Measurements from ENCODE around the gene CCDC63.
A peak's percentile ranks its signal among the peaks of the same experiment; 100 is the strongest.

Gene CCDC63

DNA sequence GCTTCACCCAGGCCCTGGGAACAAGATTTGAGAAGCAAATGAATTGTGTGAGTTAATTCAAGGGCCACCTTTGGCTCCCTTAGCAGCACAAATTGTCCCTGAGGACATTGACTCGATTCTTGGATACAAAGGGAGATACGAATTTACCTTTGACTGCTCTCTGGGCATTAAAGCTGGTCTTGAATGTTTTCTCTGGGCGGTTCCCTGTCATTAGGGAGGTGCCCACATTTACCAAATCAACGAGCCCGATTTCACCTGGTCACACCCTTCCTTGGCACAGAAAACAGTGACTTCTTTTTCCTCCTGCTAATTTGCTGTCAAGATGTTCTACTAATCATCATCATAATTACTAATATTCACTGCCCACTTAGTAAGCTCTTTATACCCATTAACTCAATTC, 27.1 kb upstream of the CCDC63 start:
- no peak overlapping the region for H3K4me3 Mint-ChIP-seq
- no peaks in the 10 kb centered on the region for H3K9me3 Mint-ChIP-seq
- H3K4me1 Mint-ChIP-seq: no peaks in the 10 kb centered on the region
- no peak overlapping the region for H3K27ac Mint-ChIP-seq (ENCODE audit: low read depth)
- ATAC-seq (replicated peaks; ENCODE audit: extremely low read depth, poor library complexity, severe bottlenecking): no peak
- H3K36me3 Mint-ChIP-seq (ENCODE audit: insufficient read depth): peaks cover 2% of the 10 kb centered on the region
- DNase-seq (ENCODE audit: low spot score in 2 of 2): no peak
- no peaks in the 10 kb centered on the region for H3K27me3 Mint-ChIP-seq

DNA sequence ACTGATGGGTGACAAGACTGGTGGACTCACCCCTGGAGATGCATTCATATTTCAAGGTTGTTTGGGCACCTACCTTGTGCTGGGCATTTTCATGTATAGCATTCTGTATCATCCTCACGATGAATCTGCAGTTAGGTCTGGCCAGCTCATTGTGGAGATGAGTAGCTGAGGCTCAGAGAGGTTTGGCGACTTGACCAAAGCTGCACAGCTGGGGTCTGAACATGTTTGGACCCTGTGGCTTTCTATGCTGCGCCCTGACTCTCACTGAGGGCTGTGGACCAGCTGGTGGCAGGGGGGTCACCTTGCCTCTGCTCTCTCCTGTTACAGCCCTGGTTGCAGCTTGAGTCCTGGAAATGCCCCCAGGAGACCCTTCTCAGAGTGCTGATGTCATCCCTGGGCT, 24.9 kb upstream of the CCDC63 start:
- Mint-ChIP-seq H3K27me3 (no peaks in the 10 kb centered on the region), H3K4me1 (peaks cover 5% of the 10 kb centered on the region), H3K4me3 (no peak overlapping the region), H3K9me3 (no peaks in the 10 kb centered on the region), H3K27ac (ENCODE audit: low read depth) (no peak overlapping the region), H3K36me3 (ENCODE audit: insufficient read depth) (peaks cover 2% of the 10 kb centered on the region)
- DNase-seq (ENCODE audit: low spot score in 2 of 2): no peak
- no peak for ATAC-seq (replicated peaks; ENCODE audit: extremely low read depth, poor library complexity, severe bottlenecking)

DNA sequence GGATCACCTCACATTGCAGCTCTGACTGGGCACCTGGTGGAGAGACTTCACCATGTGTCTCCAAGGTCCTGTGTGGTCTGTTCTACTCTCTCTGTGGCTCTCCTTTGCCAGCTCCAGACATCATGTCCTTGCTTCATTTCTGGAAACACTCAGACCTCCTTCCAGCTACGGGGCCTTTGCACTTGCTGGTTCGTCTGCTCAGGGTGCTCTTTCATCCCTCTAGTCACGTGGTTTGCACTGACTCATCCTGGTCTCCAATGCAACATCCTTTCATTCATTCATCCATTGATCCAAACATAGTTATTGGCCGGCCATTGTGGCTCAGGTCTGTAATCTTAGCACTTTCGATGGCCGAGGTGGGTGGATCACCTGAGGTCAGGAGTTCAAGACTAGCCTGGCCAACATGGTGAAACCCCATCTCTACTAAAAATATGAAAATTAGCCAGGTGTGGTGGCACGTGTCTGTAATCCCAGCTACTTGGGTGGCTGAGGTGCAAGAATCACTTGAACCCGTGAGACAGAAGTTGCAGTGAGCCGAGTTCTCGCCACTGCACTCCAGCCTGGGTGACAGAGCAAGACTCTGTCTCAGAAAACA, 23.9 kb upstream of the CCDC63 start:
- ATAC-seq (replicated peaks; ENCODE audit: extremely low read depth, poor library complexity, severe bottlenecking): no peak
- H3K36me3 Mint-ChIP-seq (ENCODE audit: insufficient read depth): peaks cover 2% of the 10 kb centered on the region

DNA sequence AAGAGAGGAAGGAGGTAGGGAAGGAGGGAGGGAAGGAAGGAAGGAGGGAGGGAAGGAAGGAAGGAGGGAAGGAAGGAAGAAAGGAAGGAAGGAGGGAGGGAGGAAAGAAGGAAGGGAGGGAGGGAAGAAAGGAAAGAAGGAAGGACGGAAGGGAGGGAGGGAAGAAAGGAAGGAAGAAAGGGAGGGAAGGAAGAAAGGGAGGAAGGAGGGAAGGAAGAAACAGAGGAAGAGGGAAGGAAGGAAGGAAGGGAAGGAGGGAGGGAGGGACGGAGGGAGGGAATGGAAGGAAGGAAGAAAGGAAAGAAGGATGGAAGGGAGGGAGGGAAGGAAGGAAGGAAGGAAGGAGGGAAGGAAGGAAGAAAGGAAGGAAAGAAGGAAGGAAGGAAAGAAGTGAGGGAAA, 22.4 kb upstream of the CCDC63 start:
- H3K27me3 Mint-ChIP-seq: no peaks in the 10 kb centered on the region
- ATAC-seq (replicated peaks; ENCODE audit: extremely low read depth, poor library complexity, severe bottlenecking) (no peak), DNase-seq (ENCODE audit: low spot score in 2 of 2) (no peak)
- no peaks in the 10 kb centered on the region for H3K9me3 Mint-ChIP-seq
- no peak overlapping the region for H3K27ac Mint-ChIP-seq (ENCODE audit: low read depth)
- H3K4me3 Mint-ChIP-seq: no peak overlapping the region
- no peaks in the 10 kb centered on the region for H3K36me3 Mint-ChIP-seq (ENCODE audit: insufficient read depth)
- H3K4me1 Mint-ChIP-seq: peaks cover 6% of the 10 kb centered on the region

More for the DNA sequence above, 23.9 kb upstream of the CCDC63 start:
- Mint-ChIP-seq H3K4me3 (no peak overlapping the region), H3K27me3 (no peaks in the 10 kb centered on the region), H3K9me3 (no peaks in the 10 kb centered on the region), H3K27ac (ENCODE audit: low read depth) (no peak overlapping the region), H3K4me1 (peaks cover 6% of the 10 kb centered on the region)
- DNase-seq (ENCODE audit: low spot score in 2 of 2): no peak

DNA sequence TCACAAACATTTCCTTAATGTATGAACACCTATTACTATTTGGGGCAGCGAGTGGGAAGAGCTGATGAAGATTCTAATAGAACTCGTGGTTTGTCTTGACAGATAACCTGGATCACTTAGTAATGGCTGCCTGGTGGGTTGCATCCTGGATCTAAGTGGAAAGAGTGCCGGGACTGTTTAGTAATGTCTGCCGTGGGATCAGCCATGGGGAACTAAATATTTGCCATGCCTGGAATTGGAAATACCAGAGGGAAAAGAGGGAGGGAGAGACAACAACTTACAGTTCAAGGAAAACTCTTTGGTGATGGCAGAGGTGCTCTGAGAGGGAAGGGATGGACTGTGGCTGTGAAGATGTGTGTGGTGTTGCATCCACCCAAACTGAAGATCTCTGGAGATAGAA, 21.3 kb upstream of the CCDC63 start:
- Mint-ChIP-seq H3K4me3 (no peak overlapping the region), H3K4me1 (peaks cover 6% of the 10 kb centered on the region), H3K27ac (ENCODE audit: low read depth) (no peak overlapping the region), H3K27me3 (no peaks in the 10 kb centered on the region), H3K9me3 (no peaks in the 10 kb centered on the region), H3K36me3 (ENCODE audit: insufficient read depth) (no peaks in the 10 kb centered on the region)
- DNase-seq (ENCODE audit: low spot score in 2 of 2) (no peak), ATAC-seq (replicated peaks; ENCODE audit: extremely low read depth, poor library complexity, severe bottlenecking) (no peak)

DNA sequence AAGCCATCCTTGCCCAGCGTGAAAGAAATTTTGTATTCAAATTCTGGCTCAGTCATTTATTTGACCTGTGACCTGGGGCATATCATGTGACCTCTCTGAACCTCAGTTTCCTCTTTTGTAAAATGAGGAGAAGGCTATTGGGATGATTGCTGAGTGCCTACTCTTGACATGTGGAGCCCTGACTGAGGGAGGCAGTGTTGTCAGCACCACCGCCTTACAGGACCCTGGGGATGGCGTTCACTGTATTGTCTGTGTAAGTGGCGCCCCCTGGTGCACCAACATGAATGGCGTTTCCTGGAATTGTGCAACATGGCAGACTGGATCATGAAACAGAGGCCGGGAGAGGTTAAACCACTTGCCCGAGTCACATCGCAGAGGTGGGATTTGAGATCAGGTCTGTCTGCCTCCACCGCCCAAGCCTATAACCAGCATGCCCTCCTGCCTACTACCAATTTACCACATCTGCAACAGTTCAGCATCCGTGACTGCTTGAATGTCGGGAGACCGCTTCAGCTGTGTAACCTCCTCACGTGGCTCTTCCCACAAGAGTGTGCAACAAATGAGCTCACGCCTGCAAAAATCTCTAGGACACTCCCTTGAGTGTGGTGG, 20.1 kb upstream of the CCDC63 start:
- no peaks in the 10 kb centered on the region for H3K9me3 Mint-ChIP-seq
- peak overlapping the region; percentile 49 for H3K4me3 Mint-ChIP-seq
- H3K36me3 Mint-ChIP-seq (ENCODE audit: insufficient read depth): no peaks in the 10 kb centered on the region
- DNase-seq (ENCODE audit: low spot score in 2 of 2) (peak; percentile 65 to 68), ATAC-seq (replicated peaks; ENCODE audit: extremely low read depth, poor library complexity, severe bottlenecking) (peak; percentile 83)
- peaks cover 6% of the 10 kb centered on the region for H3K4me1 Mint-ChIP-seq
- no peaks in the 10 kb centered on the region for H3K27me3 Mint-ChIP-seq
- H3K27ac Mint-ChIP-seq (ENCODE audit: low read depth): no peak overlapping the region

DNA sequence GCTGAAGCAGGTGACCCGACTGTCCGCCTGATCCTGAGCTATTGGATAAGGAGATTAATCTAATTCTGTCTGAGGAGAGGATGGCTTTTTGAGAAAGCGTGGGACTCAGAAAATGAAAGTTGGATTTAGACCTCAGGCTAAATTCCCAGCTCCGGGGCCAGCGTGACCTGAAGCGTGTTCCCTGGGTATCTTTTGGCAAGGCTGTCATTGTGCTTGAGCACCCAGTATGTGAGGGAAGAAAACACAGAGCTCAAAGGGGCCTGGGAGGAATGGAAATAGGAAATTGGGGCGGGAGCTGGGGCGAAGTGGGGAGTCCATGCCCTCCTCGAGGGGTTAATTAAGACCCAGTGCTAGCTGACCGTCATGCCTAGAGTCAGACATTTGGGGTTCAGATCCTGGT, 17.5 kb upstream of the CCDC63 start:
- no peak for DNase-seq (ENCODE audit: low spot score in 2 of 2)
- ATAC-seq (replicated peaks; ENCODE audit: extremely low read depth, poor library complexity, severe bottlenecking): no peak
- Mint-ChIP-seq H3K36me3 (ENCODE audit: insufficient read depth) (no peaks in the 10 kb centered on the region), H3K4me1 (peaks cover 6% of the 10 kb centered on the region), H3K27me3 (no peaks in the 10 kb centered on the region), H3K4me3 (no peak overlapping the region), H3K27ac (ENCODE audit: low read depth) (no peak overlapping the region), H3K9me3 (no peaks in the 10 kb centered on the region)

DNA sequence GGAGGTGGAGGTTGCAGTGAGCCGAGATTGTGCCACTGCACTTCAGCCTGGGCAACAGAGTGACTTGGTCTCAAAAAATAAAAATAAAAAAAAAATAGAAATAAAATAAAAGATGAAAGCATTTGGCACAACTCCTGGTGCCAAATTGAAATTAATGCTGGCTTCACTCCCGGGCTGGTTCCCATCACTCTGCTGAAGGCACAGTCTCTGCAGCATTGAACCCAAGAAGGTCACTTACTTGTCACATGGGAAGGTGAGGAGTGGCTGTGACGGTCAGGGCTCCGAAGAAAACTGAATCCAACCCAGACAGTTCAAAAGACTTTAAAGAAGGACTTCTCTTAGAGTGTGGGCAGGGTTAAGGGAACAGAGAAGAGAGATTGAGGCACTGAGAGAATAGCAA, 10.5 kb upstream of the CCDC63 start:
- Mint-ChIP-seq H3K9me3 (no peaks in the 10 kb centered on the region), H3K36me3 (ENCODE audit: insufficient read depth) (no peaks in the 10 kb centered on the region), H3K4me3 (no peak overlapping the region), H3K4me1 (no peaks in the 10 kb centered on the region), H3K27ac (ENCODE audit: low read depth) (no peak overlapping the region), H3K27me3 (no peaks in the 10 kb centered on the region)
- DNase-seq (ENCODE audit: low spot score in 2 of 2): no peak
- no peak for ATAC-seq (replicated peaks; ENCODE audit: extremely low read depth, poor library complexity, severe bottlenecking)

DNA sequence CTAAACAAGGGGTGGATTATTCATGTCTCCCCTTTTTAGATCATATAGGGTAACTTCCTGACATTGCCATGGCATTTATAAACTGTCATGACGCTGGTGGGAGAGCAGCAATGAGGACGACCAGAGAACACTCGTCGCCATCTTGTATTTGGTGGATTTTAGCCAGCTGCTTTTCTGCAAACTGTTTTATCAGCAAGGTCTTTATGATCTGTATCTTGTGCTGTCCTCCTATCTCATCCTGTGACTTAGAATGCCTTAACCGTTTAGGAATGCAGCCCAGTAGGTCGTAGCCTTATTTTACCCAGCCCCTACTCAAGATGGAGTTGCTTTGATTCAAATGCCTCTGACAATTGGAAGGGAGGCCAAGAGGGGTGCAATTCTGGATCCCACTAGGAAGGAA, 5.8 kb upstream of the CCDC63 start:
- no peak overlapping the region for H3K4me3 Mint-ChIP-seq
- no peak overlapping the region for H3K27ac Mint-ChIP-seq (ENCODE audit: low read depth)
- H3K36me3 Mint-ChIP-seq (ENCODE audit: insufficient read depth): no peaks in the 10 kb centered on the region
- ATAC-seq (replicated peaks; ENCODE audit: extremely low read depth, poor library complexity, severe bottlenecking) (no peak), DNase-seq (ENCODE audit: low spot score in 2 of 2) (no peak)
- peaks cover 28% of the 10 kb centered on the region for H3K27me3 Mint-ChIP-seq
- H3K4me1 Mint-ChIP-seq: no peaks in the 10 kb centered on the region
- H3K9me3 Mint-ChIP-seq: no peaks in the 10 kb centered on the region

DNA sequence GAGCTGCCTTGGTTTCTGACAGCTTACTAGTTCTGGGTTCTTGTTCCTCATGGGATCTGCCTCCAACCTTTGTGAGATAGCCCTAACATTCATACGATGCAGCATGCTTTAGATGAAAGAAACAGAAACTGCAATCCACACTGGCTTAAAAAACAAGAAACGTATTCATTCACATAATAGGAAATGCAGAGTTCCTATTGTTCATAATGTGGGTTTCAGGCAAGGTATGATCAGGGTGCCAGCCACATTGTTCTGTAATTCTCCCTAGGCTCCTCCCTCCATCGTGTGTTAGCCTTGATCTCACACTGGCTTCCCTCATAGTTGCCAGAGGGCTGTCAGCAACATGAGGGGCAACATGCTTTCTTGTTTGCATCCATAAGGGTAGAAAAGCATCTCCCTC, 2.7 kb upstream of the CCDC63 start:
- ATAC-seq (replicated peaks; ENCODE audit: extremely low read depth, poor library complexity, severe bottlenecking): no peak
- Mint-ChIP-seq H3K36me3 (ENCODE audit: insufficient read depth) (no peaks in the 10 kb centered on the region), H3K27ac (ENCODE audit: low read depth) (no peak overlapping the region), H3K4me1 (peaks cover 5% of the 10 kb centered on the region), H3K27me3 (peaks cover 59% of the 10 kb centered on the region), H3K9me3 (no peaks in the 10 kb centered on the region), H3K4me3 (no peak overlapping the region)
- DNase-seq (ENCODE audit: low spot score in 2 of 2): no peak

DNA sequence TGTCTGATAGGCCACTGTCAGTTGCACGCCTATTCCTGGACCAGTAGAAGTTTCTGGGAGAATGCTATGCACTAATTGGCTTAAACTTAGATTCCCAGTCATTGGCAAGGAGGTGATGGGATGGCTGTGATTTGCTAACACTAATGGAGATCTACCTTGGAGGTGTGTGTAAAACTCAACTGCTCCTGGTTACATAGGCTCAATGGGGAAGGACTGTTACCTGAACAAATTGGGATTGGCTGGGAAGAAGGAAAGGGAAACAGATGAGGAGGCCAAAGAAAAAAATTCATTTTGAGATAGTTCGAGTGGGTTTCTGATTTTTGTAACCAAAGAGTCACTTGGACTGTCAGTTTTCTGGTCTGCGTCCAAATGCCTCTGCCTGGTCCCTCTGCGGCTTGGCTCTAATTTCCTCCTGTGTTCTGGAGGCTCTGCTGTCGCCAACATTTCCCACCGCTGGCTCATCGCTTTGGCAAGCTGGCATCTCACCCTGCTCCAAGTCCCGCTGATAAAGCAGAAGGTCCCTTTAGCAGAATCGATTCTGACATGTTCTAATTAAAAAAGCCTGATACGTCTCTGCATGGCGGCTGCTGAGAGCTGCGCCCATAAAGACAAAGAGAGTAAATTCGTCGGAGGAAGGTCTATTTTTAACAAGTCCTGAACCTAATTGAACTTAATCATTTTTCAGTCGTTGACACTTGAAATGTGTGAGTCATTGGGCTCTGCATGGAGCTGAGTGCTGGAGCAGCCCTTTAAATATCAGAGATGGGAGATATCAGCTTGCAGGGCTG, 2.0 kb upstream of the CCDC63 start:
- Mint-ChIP-seq H3K4me3 (no peak overlapping the region), H3K27ac (ENCODE audit: low read depth) (no peak overlapping the region), H3K4me1 (peaks cover 5% of the 10 kb centered on the region), H3K27me3 (peaks cover 65% of the 10 kb centered on the region), H3K9me3 (no peaks in the 10 kb centered on the region), H3K36me3 (ENCODE audit: insufficient read depth) (no peaks in the 10 kb centered on the region)
- no peak for DNase-seq (ENCODE audit: low spot score in 2 of 2)
- ATAC-seq (replicated peaks; ENCODE audit: extremely low read depth, poor library complexity, severe bottlenecking): no peak

DNA sequence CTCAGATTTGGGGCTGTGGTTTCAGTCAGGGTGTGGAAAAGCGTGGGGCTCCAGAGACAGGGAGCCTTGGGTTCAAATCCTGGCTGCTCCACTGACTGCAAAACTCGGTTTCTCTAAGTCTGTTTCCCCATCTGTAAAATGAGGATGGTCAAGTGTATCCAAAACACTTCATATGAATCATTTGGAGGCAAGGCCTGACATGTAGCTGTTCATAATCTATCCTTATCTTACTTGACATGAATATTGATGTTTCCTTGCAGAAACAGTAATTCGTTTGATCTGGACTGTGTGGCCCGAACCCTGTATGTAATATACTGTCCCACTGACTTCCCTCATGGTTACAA, 1.5 kb upstream of the CCDC63 start:
- ATAC-seq (replicated peaks; ENCODE audit: extremely low read depth, poor library complexity, severe bottlenecking) (no peak), DNase-seq (ENCODE audit: low spot score in 2 of 2) (no peak)
- H3K27me3 Mint-ChIP-seq: peaks cover 70% of the 10 kb centered on the region
- H3K4me1 Mint-ChIP-seq: peaks cover 5% of the 10 kb centered on the region
- no peak overlapping the region for H3K27ac Mint-ChIP-seq (ENCODE audit: low read depth)
- no peaks in the 10 kb centered on the region for H3K9me3 Mint-ChIP-seq
- no peaks in the 10 kb centered on the region for H3K36me3 Mint-ChIP-seq (ENCODE audit: insufficient read depth)
- no peak overlapping the region for H3K4me3 Mint-ChIP-seq

DNA sequence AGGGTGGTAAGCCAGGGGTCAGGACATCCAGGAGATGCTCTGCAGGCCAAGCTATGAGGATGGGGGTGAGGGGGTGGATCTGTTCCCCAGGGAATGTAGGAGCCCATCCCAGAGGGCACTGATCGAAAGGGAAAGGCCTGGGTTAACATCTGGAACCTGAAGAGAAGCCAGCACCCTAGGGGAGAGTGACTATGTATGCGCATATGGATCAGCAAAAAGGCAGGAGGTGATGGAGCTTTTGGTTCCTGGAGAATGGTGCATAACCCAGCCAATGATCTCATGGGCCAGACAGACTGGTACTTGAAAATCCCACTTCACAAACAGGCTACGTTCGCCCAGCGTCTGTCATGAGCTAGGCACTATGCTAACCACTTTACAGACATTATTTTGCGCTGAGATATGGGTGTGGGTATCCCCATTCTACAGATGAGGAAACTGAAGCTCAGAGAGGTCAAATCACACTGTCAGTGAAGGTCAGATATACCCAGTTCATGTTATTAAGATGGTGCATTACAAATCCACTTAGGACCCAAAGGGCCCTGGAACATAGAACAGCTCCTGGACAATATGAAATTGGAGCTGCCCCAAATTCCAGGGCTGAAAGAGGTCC, 1.6 kb downstream of the CCDC63 start:
- Mint-ChIP-seq H3K9me3 (no peaks in the 10 kb centered on the region), H3K4me1 (peaks cover 5% of the 10 kb centered on the region), H3K36me3 (ENCODE audit: insufficient read depth) (peaks cover 2% of the 10 kb centered on the region), H3K27me3 (peaks cover 87% of the 10 kb centered on the region), H3K27ac (ENCODE audit: low read depth) (no peak overlapping the region), H3K4me3 (no peak overlapping the region)
- ATAC-seq (replicated peaks; ENCODE audit: extremely low read depth, poor library complexity, severe bottlenecking) (no peak), DNase-seq (ENCODE audit: low spot score in 2 of 2) (no peak)

Data from central memory CD8-positive, alpha-beta T cell (primary cell).